Spleen (tissue), 11 donors: Measurements from ENCODE around the gene ZXDC. TPM values are rescaled to one million over a fixed set of nuclear protein-coding genes. Genes with fewer than 3 reads are reported as not detected.
A peak's percentile ranks its signal among the peaks of the same experiment; 100 is the strongest.

Experiments used
- DNase-seq: peaks from one replicate; pipeline ENCODE4 v3.0.0-alpha.2; 2020
- H3K27ac ChIP-seq, 8 donors: fragments of 200-600 bp; sonication (generic) in 7 of 8; 1 replicate in 4 of 8; 2 replicates in 4 of 8; pipeline versions ENCODE4 v1.5.0 to v1.8.0; 2016 to 2021; ENCODE audit warnings: inconsistent platforms in 4 of 8, mild to moderate bottlenecking in 4 of 8, moderate library complexity in 1 of 8
- H3K27me3 ChIP-seq, 7 donors: fragments of 200-600 bp; sonication (generic) in 6 of 7; replicated peaks in 1 of 7; 1 replicate in 4 of 7; 2 replicates in 3 of 7; pipeline versions ENCODE4 v1.5.0 to v1.8.0; 2016 to 2021; ENCODE audit warnings: inconsistent platforms in 3 of 7, mild to moderate bottlenecking in 1 of 7
- H3K36me3 ChIP-seq, 6 donors: fragments of 200-600 bp; sonication (generic) in 5 of 6; 1 replicate in 4 of 6; 2 replicates in 2 of 6; pipeline versions ENCODE4 v1.5.0 to v1.8.0; 2016 to 2021; ENCODE audit warnings: inconsistent platforms in 2 of 6
- H3K4me1 ChIP-seq, 6 donors: fragments of 200-600 bp; sonication (generic) in 5 of 6; 1 replicate in 3 of 6; 2 replicates in 3 of 6; pipeline versions ENCODE4 v1.5.0 to v1.8.0; 2016 to 2021; ENCODE audit warnings: inconsistent platforms in 3 of 6
- H3K4me3 ChIP-seq, 8 donors: fragments of 200-600 bp; sonication (generic) in 7 of 8; 1 replicate in 4 of 8; 2 replicates in 4 of 8; pipeline versions ENCODE4 v1.5.0 to v1.8.0; 2016 to 2021; ENCODE audit warnings: inconsistent platforms in 4 of 8, mild to moderate bottlenecking in 4 of 8, moderate library complexity in 2 of 8
- H3K9me3 ChIP-seq, 8 donors: fragments of 200-600 bp; sonication (generic) in 7 of 8; 1 replicate in 4 of 8; 2 replicates in 4 of 8; pipeline versions ENCODE4 v1.5.0 to v1.8.0; 2016 to 2021; ENCODE audit warnings: inconsistent platforms in 4 of 8
- POLR2A ChIP-seq, 3 donors: fragments of 450-650 bp; IDR thresholded peaks; one replicate each; pipeline ENCODE4 v1.5.1; 2017; ENCODE audit warnings: antibody characterized with exemption in 3 of 3, mild to moderate bottlenecking in 1 of 3
- POLR2AphosphoS5 ChIP-seq, 3 donors: sonication (generic); formaldehyde crosslinking; IDR thresholded peaks; one replicate each; pipeline ENCODE4 v1.5.1; 2017; ENCODE audit warnings: antibody characterized with exemption in 3 of 3
- WGBS, 5 donors: extraction: QIAGEN DNeasy Blood & Tissue Kit in 3 of 5; methylation state at CpG; one replicate each; pipeline versions ENCODE4 v1.1.5 to v1.1.7; 2013 to 2018; 5-methylcytosine and 5-hydroxymethylcytosine counted together
- intact Hi-C: fragments of 100-400 bp; cut with DNase I; formaldehyde crosslinking; loops from one replicate; pipeline ENCODE4 v1.15.0; 2023; ENCODE audit warnings: low total_unique reads
- polyA plus RNA-seq, 3 donors: library from polyadenylated mRNA; stranded (reverse); fragments of 200-250 nt; gene quantifications; one replicate each; pipeline ENCODE4 v1.2.1, GENCODE V29; 2013
- total RNA-seq, 7 donors: library from RNA; depleted of rRNA in 3 of 7; stranded (reverse); fragments of >200 nt in 3 of 7; fragmentation: NEBNext Ultra II Directional in 4 of 7; extraction: Animal tissue kit (Norgen Biotek cat#: 25700) in 4 of 7; gene quantifications; one replicate each; pipeline versions ENCODE4 v1.1.0 to v1.2.1, GENCODE V29; 2016 to 2021
- TF ChIP-seq, protein P1 (sequence below), 11 experiments: fragments of 200-600 bp in 7 of 11; fragments of 450-650 bp in 4 of 11; sonication (generic) in 4 of 11; IDR thresholded peaks in 8 of 11; conservative IDR thresholded peaks in 3 of 11; 1 replicate in 7 of 11; 2 replicates in 4 of 11; pipeline versions ENCODE4 v1.4.0 to v1.8.0; 2016 to 2021; ENCODE audit warnings: antibody characterized with exemption in 11 of 11, inconsistent platforms in 4 of 11, mild to moderate bottlenecking in 1 of 11
- donor health status: healthy with polysubstance abuse.
- donor health status: DM: no; HTN: no; CAD: no; lungs with moderate emphysema.
- donor health status: DM: no; HTN: no; CAD: no.
- donor health status: Bipolar disorder and iron deficiency.
- donor health status: healthy.
- donor health status: DM: no; HTN: no; CAD: no.
- donor health status: DM: yes; HTN: yes; CAD: no.

ZXDC gene
- total and polyA plus RNA-seq, 10 donors: 7.5 to 75.3 (median 48.1) TPM

- Histone ChIP-seq H3K36me3 (no peaks in the 10 kb centered on the region), H3K4me3 (no peak overlapping the region), H3K4me1 (peaks cover 9 to 62% (median 36%) of the 10 kb centered on the region in 6 donors), H3K27ac (peak overlapping the region in 4 of 8 donors; percentile 13 to 53 (median 32)), H3K9me3 (no peaks in the 10 kb centered on the region), H3K27me3 (no peaks in the 10 kb centered on the region)
- intact Hi-C loops: no loop called here
- DNase-seq: peak; percentile 30
- TF ChIP-seq, protein P1, sequence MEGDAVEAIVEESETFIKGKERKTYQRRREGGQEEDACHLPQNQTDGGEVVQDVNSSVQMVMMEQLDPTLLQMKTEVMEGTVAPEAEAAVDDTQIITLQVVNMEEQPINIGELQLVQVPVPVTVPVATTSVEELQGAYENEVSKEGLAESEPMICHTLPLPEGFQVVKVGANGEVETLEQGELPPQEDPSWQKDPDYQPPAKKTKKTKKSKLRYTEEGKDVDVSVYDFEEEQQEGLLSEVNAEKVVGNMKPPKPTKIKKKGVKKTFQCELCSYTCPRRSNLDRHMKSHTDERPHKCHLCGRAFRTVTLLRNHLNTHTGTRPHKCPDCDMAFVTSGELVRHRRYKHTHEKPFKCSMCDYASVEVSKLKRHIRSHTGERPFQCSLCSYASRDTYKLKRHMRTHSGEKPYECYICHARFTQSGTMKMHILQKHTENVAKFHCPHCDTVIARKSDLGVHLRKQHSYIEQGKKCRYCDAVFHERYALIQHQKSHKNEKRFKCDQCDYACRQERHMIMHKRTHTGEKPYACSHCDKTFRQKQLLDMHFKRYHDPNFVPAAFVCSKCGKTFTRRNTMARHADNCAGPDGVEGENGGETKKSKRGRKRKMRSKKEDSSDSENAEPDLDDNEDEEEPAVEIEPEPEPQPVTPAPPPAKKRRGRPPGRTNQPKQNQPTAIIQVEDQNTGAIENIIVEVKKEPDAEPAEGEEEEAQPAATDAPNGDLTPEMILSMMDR (IDR thresholded peaks at IDR 0.05 in 8 of 11, conservative IDR thresholded peaks at IDR 0.05 in 3 of 11): no peak
- TF ChIP-seq POLR2A (IDR thresholded peaks at IDR 0.05) (no peak), POLR2AphosphoS5 (IDR thresholded peaks at IDR 0.05) (no peak)
- WGBS, 5 donors: 75 to 88% (median 86%) methylated on average over 5 to 6 of the region's 6 CpGs
Observed at GRCh38 chr3:126490619-126491018, 14.9 kb upstream of the ZXDC start.

DNA sequence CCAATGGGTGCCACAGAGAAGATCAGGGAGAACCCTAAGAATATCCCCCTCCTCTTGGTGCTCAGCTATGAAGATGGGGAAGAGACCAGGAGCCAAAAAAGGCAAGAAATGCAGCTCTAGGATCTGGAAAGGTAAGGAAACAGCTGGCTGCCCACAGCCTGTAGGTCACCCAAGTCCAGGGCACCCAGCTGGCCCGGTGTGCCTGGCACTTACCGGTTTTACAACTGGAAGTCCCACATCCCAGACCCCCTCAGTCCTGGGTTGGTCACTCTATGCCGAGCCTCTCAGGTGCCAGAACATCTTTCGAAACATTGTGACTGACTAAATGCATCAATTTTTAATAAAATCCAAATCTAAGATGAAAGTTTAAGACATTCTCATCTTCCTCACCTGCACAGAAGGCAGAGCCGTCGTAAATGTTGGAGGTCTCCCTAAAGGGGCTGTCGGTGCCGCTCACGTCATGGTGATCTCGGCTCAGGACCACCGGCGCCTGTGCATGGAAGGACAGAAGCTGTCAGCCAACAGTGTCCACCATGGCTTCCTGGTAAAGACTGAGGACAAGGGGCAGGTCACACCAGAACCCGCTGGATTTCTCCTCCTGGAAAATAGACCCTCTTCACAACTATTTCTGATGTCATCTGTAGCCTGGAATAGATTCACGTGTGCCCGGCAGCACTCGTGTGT lies 13.3 kb upstream of the ZXDC start:
- Histone ChIP-seq H3K4me1 (peaks cover 9 to 78% (median 46%) of the 10 kb centered on the region in 6 donors), H3K9me3 (no peaks in the 10 kb centered on the region), H3K27ac (peak overlapping the region in 1 of 8 donors; percentile 86), H3K36me3 (no peaks in the 10 kb centered on the region), H3K27me3 (no peaks in the 10 kb centered on the region), H3K4me3 (no peak overlapping the region)
- WGBS, 5 donors: 90 to 95% (median 93%) methylated on average over 15 to 16 of the region's 16 CpGs
- intact Hi-C loops: no loop called here
- TF ChIP-seq, protein P1 (IDR thresholded peaks at IDR 0.05 in 8 of 11, conservative IDR thresholded peaks at IDR 0.05 in 3 of 11): no peak
- TF ChIP-seq POLR2A (IDR thresholded peaks at IDR 0.05) (no peak), POLR2AphosphoS5 (IDR thresholded peaks at IDR 0.05) (no peak)
- DNase-seq: peak; percentile 62

- Histone ChIP-seq H3K36me3 (no peaks in the 10 kb centered on the region), H3K27me3 (no peaks in the 10 kb centered on the region), H3K4me1 (peaks cover 9 to 78% (median 46%) of the 10 kb centered on the region in 6 donors), H3K4me3 (no peak overlapping the region), H3K9me3 (no peaks in the 10 kb centered on the region), H3K27ac (peak overlapping the region in 6 of 8 donors; percentile 59 to 86 (median 76))
- intact Hi-C loops: no loop called here
- no peak for TF ChIP-seq POLR2AphosphoS5 (IDR thresholded peaks at IDR 0.05)
- TF ChIP-seq POLR2A (IDR thresholded peaks at IDR 0.05): no peak
- peak; percentile 74 for DNase-seq
- 77 to 85% (median 85%) methylated on average over 13 to 14 of the region's 14 CpGs for WGBS, 5 donors
Observed at GRCh38 chr3:126488185-126488584, 12.5 kb upstream of the ZXDC start.

DNA sequence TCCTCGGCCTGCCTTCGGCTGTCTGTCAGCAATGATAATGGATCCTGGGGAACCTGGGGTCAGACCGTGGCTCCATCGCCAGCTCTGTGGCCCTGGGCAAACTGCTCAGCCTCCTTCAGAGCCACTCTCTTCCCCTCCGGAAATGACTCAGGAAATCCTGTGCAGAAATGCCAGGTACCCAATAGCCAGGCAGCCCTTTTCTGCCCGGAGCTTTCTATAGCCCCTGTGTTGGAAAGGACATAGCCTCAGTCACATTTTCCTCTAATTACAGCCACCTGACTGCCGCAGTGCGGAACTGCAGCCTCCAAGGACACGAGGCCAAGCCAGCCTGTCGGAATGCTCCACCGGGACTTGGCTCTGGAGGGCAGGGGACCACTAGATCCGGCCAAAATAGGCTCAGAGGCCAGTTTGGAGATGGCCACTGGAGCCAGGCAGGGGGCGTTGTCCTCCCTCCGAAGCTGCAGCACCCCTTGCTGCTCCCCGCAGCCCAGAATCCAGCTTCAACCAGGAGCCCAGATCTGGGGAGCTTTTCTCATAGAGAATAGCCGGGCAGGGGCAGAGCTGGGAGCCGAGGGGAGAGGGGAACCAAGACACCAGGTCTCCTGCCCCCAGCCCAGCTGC lies 11.6 kb upstream of the ZXDC start:
- Histone ChIP-seq H3K27ac (peak overlapping the region in 7 of 8 donors; percentile 48 to 86 (median 76)), H3K4me3 (peak overlapping the region in 1 of 8 donors; percentile 1), H3K4me1 (peaks cover 9 to 78% (median 46%) of the 10 kb centered on the region in 6 donors), H3K9me3 (no peaks in the 10 kb centered on the region), H3K36me3 (no peaks in the 10 kb centered on the region), H3K27me3 (no peaks in the 10 kb centered on the region)
- intact Hi-C loops: no loop called here
- TF ChIP-seq POLR2A (IDR thresholded peaks at IDR 0.05) (no peak), POLR2AphosphoS5 (IDR thresholded peaks at IDR 0.05) (peak; percentile 52 to 69 (median 61))
- TF ChIP-seq, protein P1 (IDR thresholded peaks at IDR 0.05 in 8 of 11, conservative IDR thresholded peaks at IDR 0.05 in 3 of 11): peak in 9 of 11 experiments; percentile 8 to 57 (median 41)
- DNase-seq: peak; percentile 84
- 35 to 41% (median 37%) methylated on average over 16 to 17 of the region's 17 CpGs for WGBS, 5 donors
